ENCODE data around the gene OR2J1.

- TF ChIP-seq POLR2A (IDR thresholded peaks at IDR 0.05) = no peak
- peak in 3 of 6 experiments; percentile 26 to 49 (median 34) for TF ChIP-seq CTCF (IDR thresholded peaks at IDR 0.05)
These were observed 27.2 kb upstream of the OR2J1 start for GRCh38 chr6:29071831-29072723.
